Prostate gland (tissue), 2 donors: Measurements from ENCODE around the gene PCDHGA6. TPM values are rescaled to one million over a fixed set of nuclear protein-coding genes. Genes with fewer than 3 reads are reported as not detected.
A peak's percentile ranks its signal among the peaks of the same experiment; 100 is the strongest.
"Not testable (repeated sequence)": the region's sequence is repeated elsewhere in the genome, so short reads cannot be mapped to it uniquely, and the experiment has no call there.

Experiments
- DNase-seq: peaks from one replicate; pipeline ENCODE4 v3.0.0-alpha.2; 2019; ENCODE audit warnings: low spot score
- H3K27ac ChIP-seq, 2 donors: fragments of 200-600 bp; sonication (generic); 2 replicates each; pipeline ENCODE4 v1.5.1; 2017 to 2019
- H3K27me3 ChIP-seq: fragments of 200-600 bp; sonication (generic); replicated peaks from 2 replicates; pipeline ENCODE4 v1.5.1; 2019; ENCODE audit not compliant: insufficient read depth
- H3K36me3 ChIP-seq, 2 donors: fragments of 200-600 bp; sonication (generic); 1 replicate in 1 of 2; 2 replicates in 1 of 2; pipeline versions ENCODE4 v1.5.1 to v1.8.1; 2017 to 2019
- H3K4me1 ChIP-seq: fragments of 200-600 bp; sonication (generic); replicated peaks from 2 replicates; pipeline ENCODE4 v1.5.1; 2019
- H3K4me3 ChIP-seq, 2 donors: fragments of 200-600 bp; sonication (generic); 2 replicates each; pipeline ENCODE4 v1.5.1; 2017 to 2019
- H3K9me3 ChIP-seq: fragments of 200-600 bp; sonication (generic); 2 replicates; pipeline ENCODE4 v1.5.1; 2017
- POLR2A ChIP-seq: fragments of 450-650 bp; IDR thresholded peaks from one replicate; pipeline ENCODE4 v1.6.1; 2016; ENCODE audit warnings: antibody characterized with exemption, mild to moderate bottlenecking
- POLR2AphosphoS5 ChIP-seq: sonication (generic); formaldehyde crosslinking; IDR thresholded peaks from one replicate; pipeline ENCODE4 v1.6.1; 2017; ENCODE audit warnings: antibody characterized with exemption
- WGBS: methylation state at CpG from one replicate; pipeline ENCODE4 v1.1.5; 2018; 5-methylcytosine and 5-hydroxymethylcytosine counted together
- intact Hi-C: fragments of 100-400 bp; cut with DNase I; formaldehyde crosslinking; loops from one replicate; pipeline ENCODE4 v1.14.2; 2022
- total RNA-seq, 2 donors: library from RNA; depleted of rRNA; stranded (reverse); fragments of >200 nt; gene quantifications; one replicate each; pipeline ENCODE4 v1.1.0, GENCODE V29; 2016
- TF ChIP-seq, protein P1 (sequence below), 4 experiments: fragments of 200-600 bp in 2 of 4; fragments of 450-650 bp in 2 of 4; sonication (generic) in 2 of 4; IDR thresholded peaks; 1 replicate in 3 of 4; 2 replicates in 1 of 4; pipeline ENCODE4 v1.5.1; 2016 to 2019; ENCODE audit warnings: antibody characterized with exemption in 4 of 4, mild to moderate bottlenecking in 2 of 4, moderate library complexity in 2 of 4

The PCDHGA6 gene
- total RNA-seq, 2 donors from 2014 or later: 2.0 to 8.4 TPM

DNA sequence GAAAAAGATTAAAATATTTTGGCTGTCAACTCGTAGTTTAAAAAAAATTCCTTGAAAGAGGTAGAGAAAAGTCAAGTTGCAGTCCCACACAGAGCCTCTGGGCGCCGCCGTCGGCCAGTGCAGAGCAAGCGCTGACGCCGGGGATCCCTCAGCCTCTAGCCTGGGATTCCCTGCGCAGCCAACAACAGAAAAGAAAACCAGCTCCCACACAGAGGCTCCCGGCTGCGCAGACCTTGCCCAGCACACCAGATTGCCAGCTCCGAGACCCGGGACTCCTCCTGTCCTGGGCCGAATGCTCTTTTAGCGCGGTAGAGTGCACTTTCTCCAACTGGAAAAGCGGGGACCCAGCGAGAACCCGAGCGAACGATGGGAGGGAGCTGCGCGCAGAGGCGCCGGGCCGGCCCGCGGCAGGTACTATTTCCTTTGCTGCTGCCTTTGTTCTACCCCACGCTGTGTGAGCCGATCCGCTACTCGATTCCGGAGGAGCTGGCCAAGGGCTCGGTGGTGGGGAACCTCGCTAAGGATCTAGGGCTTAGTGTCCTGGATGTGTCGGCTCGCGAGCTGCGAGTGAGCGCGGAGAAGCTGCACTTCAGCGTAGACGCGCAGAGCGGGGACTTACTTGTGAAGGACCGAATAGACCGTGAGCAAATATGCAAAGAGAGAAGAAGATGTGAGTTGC, 43.9 kb downstream of the PCDHGA6 start, which contains the start of gene PCDHGB7:
Gene PCDHGB7, plus strand, starts transcription at position 184 of the 679 bp plus-strand sequence. Its CDS starts 183 bp downstream, at position 367.
- H3K9me3 ChIP-seq, H3K27me3 ChIP-seq, H3K36me3 ChIP-seq, H3K4me1 ChIP-seq: not testable (repeated sequence)
- Histone ChIP-seq H3K27ac (peak within 1 kb of the TSS in 1 of 2 donors; percentile 36), H3K4me3 (peak within 1 kb of the TSS; percentile 23 to 30)
- WGBS: 9% methylated on average over 46 of the region's 47 CpGs
- DNase-seq: peak; percentile 53
- intact Hi-C loops: loop anchor here (10.0 kb wide), 1 partner anchor 107 kb away; no protein-coding TSS in a partner anchor
- TF ChIP-seq, protein P1, sequence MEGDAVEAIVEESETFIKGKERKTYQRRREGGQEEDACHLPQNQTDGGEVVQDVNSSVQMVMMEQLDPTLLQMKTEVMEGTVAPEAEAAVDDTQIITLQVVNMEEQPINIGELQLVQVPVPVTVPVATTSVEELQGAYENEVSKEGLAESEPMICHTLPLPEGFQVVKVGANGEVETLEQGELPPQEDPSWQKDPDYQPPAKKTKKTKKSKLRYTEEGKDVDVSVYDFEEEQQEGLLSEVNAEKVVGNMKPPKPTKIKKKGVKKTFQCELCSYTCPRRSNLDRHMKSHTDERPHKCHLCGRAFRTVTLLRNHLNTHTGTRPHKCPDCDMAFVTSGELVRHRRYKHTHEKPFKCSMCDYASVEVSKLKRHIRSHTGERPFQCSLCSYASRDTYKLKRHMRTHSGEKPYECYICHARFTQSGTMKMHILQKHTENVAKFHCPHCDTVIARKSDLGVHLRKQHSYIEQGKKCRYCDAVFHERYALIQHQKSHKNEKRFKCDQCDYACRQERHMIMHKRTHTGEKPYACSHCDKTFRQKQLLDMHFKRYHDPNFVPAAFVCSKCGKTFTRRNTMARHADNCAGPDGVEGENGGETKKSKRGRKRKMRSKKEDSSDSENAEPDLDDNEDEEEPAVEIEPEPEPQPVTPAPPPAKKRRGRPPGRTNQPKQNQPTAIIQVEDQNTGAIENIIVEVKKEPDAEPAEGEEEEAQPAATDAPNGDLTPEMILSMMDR (IDR thresholded peaks at IDR 0.05): peak in 3 of 4 experiments; percentile 33 to 80 (median 67)

DNA sequence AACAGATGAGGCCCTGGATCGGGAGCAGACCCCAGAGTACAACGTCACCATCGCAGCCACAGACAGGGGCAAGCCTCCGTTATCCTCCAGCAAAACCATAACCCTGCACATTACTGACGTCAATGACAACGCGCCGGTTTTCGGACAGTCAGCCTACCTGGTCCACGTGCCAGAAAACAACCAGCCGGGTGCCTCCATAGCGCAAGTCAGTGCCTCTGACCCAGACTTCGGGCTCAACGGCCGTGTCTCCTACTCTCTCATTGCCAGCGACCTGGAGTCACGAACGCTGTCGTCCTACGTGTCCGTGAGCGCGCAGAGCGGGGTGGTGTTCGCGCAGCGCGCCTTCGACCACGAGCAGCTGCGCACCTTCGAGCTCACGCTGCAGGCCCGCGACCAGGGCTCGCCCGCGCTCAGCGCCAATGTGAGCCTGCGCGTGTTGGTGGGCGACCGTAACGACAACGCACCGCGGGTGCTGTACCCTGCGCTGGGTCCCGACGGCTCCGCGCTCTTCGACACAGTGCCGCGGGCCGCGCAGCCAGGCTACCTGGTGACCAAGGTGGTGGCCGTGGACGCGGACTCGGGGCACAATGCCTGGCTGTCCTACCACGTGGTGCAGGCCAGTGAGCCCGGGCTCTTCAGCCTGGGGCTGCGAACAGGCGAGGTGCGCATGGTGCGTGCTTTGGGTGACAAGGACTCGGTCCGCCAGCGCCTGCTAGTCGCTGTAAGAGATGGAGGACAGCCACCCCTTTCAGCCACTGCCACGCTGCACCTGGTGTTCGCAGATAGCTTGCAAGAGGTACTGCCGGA, 45.6 kb downstream of the PCDHGA6 start:
- Histone ChIP-seq H3K27me3 (no peaks in the 10 kb centered on the region), H3K4me3 (no peak overlapping the region), H3K4me1 (no peaks in the 10 kb centered on the region), H3K27ac (no peak overlapping the region), H3K9me3 (no peaks in the 10 kb centered on the region), H3K36me3 (no peaks in the 10 kb centered on the region)
- DNase-seq: no peak
- WGBS: 27% methylated on average over 71 of the region's 74 CpGs
- TF ChIP-seq POLR2A (no peak), POLR2AphosphoS5 (no peak)
- TF ChIP-seq, protein P1 (IDR thresholded peaks at IDR 0.05): no peak
- intact Hi-C loops: loop anchor here (10.0 kb wide), 1 partner anchor 106 kb away; no protein-coding TSS in a partner anchor

DNA sequence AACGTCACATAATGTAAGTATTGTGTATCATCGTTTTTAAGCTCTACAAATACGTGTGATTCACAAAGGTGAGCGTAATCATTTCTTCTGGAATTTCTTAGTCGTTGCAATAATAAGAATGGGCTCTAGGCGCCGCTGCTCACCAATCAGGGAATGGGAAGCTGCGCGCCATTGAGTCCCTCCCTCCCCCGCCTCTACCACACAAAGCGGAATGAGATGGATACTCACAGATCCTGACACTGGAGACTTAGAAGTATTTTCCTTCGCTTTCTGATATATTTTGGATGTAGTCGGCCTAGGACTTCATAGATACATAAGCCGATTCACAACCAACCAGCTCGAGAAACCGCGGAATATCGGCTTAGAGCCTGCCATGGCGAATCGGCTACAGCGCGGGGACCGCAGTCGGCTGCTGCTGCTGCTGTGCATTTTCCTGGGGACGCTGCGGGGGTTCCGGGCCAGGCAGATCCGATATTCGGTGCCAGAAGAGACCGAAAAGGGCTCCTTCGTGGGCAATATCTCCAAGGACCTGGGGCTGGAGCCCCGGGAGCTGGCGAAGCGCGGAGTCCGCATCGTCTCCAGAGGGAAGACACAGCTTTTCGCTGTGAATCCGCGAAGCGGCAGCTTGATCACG, 47.3 kb downstream of the PCDHGA6 start, which contains the start of gene PCDHGA11:
Gene PCDHGA11, plus strand, starts transcription at position 197 of the 634 bp plus-strand sequence. Its CDS starts 177 bp downstream, at position 374.
- H3K27ac ChIP-seq: no peak within 1 kb of the TSS
- H3K27me3 ChIP-seq: no peaks in the 10 kb centered on the region
- no peak within 1 kb of the TSS for H3K4me3 ChIP-seq
- H3K36me3 ChIP-seq: no peaks in the 10 kb centered on the region
- DNase-seq: no peak
- TF ChIP-seq, protein P1 (IDR thresholded peaks at IDR 0.05): peak in 3 of 4 experiments; percentile 25 to 49 (median 43)
- TF ChIP-seq POLR2A: no peak
- TF ChIP-seq POLR2AphosphoS5: no peak
- no peaks in the 10 kb centered on the region for H3K4me1 ChIP-seq
- H3K9me3 ChIP-seq: no peaks in the 10 kb centered on the region
- WGBS: 10% methylated on average over 42 of the region's 42 CpGs
- intact Hi-C loops: no loop called here

DNA sequence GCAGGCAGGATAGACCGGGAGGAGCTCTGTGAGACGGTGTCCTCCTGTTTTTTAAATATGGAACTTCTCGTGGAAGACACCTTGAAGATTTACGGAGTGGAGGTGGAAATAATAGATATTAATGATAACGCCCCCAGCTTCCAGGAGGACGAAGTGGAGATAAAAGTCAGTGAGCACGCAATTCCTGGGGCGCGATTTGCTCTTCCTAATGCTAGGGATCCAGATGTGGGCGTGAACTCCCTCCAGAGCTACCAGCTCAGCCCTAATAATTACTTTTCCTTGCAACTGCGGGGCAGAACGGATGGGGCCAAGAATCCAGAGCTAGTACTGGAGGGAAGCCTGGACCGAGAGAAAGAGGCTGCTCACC, 47.8 kb downstream of the PCDHGA6 start:
- 12% methylated on average over 13 of the region's 13 CpGs for WGBS
- no peak for DNase-seq
- TF ChIP-seq, protein P1 (IDR thresholded peaks at IDR 0.05): no peak
- TF ChIP-seq POLR2A: no peak
- no peak for TF ChIP-seq POLR2AphosphoS5
- intact Hi-C loops: no loop called here
- H3K9me3 ChIP-seq: no peaks in the 10 kb centered on the region
- no peaks in the 10 kb centered on the region for H3K36me3 ChIP-seq
- H3K4me3 ChIP-seq: no peak overlapping the region
- H3K4me1 ChIP-seq: no peaks in the 10 kb centered on the region
- H3K27me3 ChIP-seq: no peaks in the 10 kb centered on the region
- no peak overlapping the region for H3K27ac ChIP-seq
